Pancreas (tissue), 10 donors: ENCODE measurements around the gene CALML3. TPM values are rescaled to one million over a fixed set of nuclear protein-coding genes. Genes with fewer than 3 reads are reported as not detected.

Experiments
- ATAC-seq, 4 donors: fragments of 200-7000 bp; cut with Tn5 transposase; one replicate each; pipeline versions ENCODE4 v1.8.0 to v1.9.1; 2020; ENCODE audit warnings: mild to moderate bottlenecking in 4 of 4, moderate library complexity in 4 of 4
- DNase-seq, 6 donors: peaks; one replicate each; pipeline ENCODE4 v3.0.0-alpha.2; 2020
- FAIRE-seq: peaks from 2 replicates; lab custom pipeline; 2012; peaks lifted over from hg19 to GRCh38; lab: Jason Lieb, UNC
- H3K27ac ChIP-seq, 4 donors: fragments of 200-600 bp; sonication (generic); 1 replicate in 3 of 4; 2 replicates in 1 of 4; pipeline versions ENCODE4 v1.5.0 to v1.8.0; 2020
- H3K27me3 ChIP-seq, 4 donors: fragments of 200-600 bp; one replicate each; pipeline ENCODE4 v1.8.0; 2021
- H3K36me3 ChIP-seq, 3 donors: fragments of 200-600 bp; sonication (generic) in 1 of 3; one replicate each; pipeline versions ENCODE4 v1.5.0 to v1.8.0; 2020 to 2021
- H3K4me1 ChIP-seq, 3 donors: fragments of 200-600 bp; one replicate each; pipeline ENCODE4 v1.8.0; 2021
- H3K4me3 ChIP-seq, 4 donors: fragments of 200-600 bp; sonication (generic) in 2 of 4; one replicate each; pipeline versions ENCODE4 v1.5.0 to v1.8.0; 2020 to 2021
- H3K9me3 ChIP-seq, 4 donors: fragments of 200-600 bp; one replicate each; pipeline ENCODE4 v1.8.0; 2021
- CTCF ChIP-seq, 4 donors: fragments of 200-600 bp; sonication (generic) in 3 of 4; IDR thresholded peaks; one replicate each; pipeline versions ENCODE4 v1.5.0 to v1.8.0; 2021; ENCODE audit warnings: antibody characterized with exemption in 4 of 4
- WGBS, 2 donors: extraction: QIAGEN DNeasy Blood & Tissue Kit; methylation state at CpG; one replicate each; pipeline ENCODE4 v1.1.7; 2013; 5-methylcytosine and 5-hydroxymethylcytosine counted together
- intact Hi-C, 3 donors: fragments of 100-400 bp; cut with DNase I; formaldehyde crosslinking; loops; one replicate each; pipeline versions ENCODE4 v1.11.1 to v1.14.2; 2022
- polyA plus RNA-seq, 2 donors: library from polyadenylated mRNA; stranded (reverse); fragments of 200-250 nt; gene quantifications; one replicate each; pipeline ENCODE4 v1.2.3, GENCODE V29; 2013
- total RNA-seq, 6 donors: library from RNA; stranded (reverse); fragmentation: NEBNext Ultra II Directional in 4 of 6; extraction: Animal tissue kit (Norgen Biotek cat#: 25700) in 4 of 6; gene quantifications; one replicate each; pipeline versions ENCODE4 v1.2.1 to v1.2.4, GENCODE V29; 2021 to 2023
- donor health status: healthy with polysubstance abuse.
- donor health status: DM: no; HTN: no; CAD: no; lungs with moderate emphysema.
- donor health status: DM: no; HTN: no; CAD: no.
- donor health status: control.
- donor health status: control.
- donor health status: Bipolar disorder and iron deficiency.
- donor health status: DM: yes; HTN: yes; CAD: no.
- donor health status: DM: no; HTN: no; CAD: no.
- donor health status: DM: no; HTN: no; CAD: no.
- donor health status: DM: yes; HTN: yes; CAD: no.

CALML3 gene
- total and polyA plus RNA-seq, 8 donors: 0.05 to 0.08 TPM; not detected in 6

- ATAC-seq: no peak
- Histone ChIP-seq H3K4me1 (peaks cover 2 to 16% (median 12%) of the 10 kb centered on the region in 3 donors), H3K4me3 (no peak overlapping the region), H3K27ac (no peak overlapping the region), H3K36me3 (no peaks in the 10 kb centered on the region), H3K9me3 (no peaks in the 10 kb centered on the region), H3K27me3 (no peaks in the 10 kb centered on the region)
- FAIRE-seq: no peak
- DNase-seq: peak in 1 of 6 donors; percentile 30
- WGBS, 2 donors: 88 to 91% methylated on average over 23 of the region's 23 CpGs
- no peak for TF ChIP-seq CTCF (IDR thresholded peaks at IDR 0.05)
- intact Hi-C loops: no loop called here
Measured at GRCh38 chr10:5552376-5553321, 27.9 kb downstream of the CALML3 start.

- Histone ChIP-seq H3K9me3 (no peaks in the 10 kb centered on the region), H3K36me3 (no peaks in the 10 kb centered on the region), H3K27ac (no peak overlapping the region), H3K4me1 (peaks cover 0 to 7% (median 5%) of the 10 kb centered on the region in 3 donors), H3K27me3 (no peaks in the 10 kb centered on the region), H3K4me3 (no peak overlapping the region)
- no peak for ATAC-seq
- FAIRE-seq: no peak
- intact Hi-C loops: no loop called here
- DNase-seq: peak in 2 of 6 donors; percentile 46 to 54
- TF ChIP-seq CTCF (IDR thresholded peaks at IDR 0.05): no peak
- WGBS, 2 donors: 86 to 88% methylated on average over 17 of the region's 17 CpGs
Measured at GRCh38 chr10:5553400-5554170, 28.8 kb downstream of the CALML3 start.

- H3K9me3 ChIP-seq: no peaks in the 10 kb centered on the region
- peaks cover 0 to 6% (median 4%) of the 10 kb centered on the region in 3 donors for H3K4me1 ChIP-seq
- intact Hi-C loops: no loop called here
- WGBS, 2 donors: 91 to 95% methylated on average over 19 of the region's 19 CpGs
- ATAC-seq: no peak
- no peaks in the 10 kb centered on the region for H3K36me3 ChIP-seq
- H3K4me3 ChIP-seq: no peak overlapping the region
- no peak overlapping the region for H3K27ac ChIP-seq
- no peak for TF ChIP-seq CTCF (IDR thresholded peaks at IDR 0.05)
- no peak for FAIRE-seq
- H3K27me3 ChIP-seq: no peaks in the 10 kb centered on the region
- peak in 2 of 6 donors; percentile 41 to 48 for DNase-seq
Measured at GRCh38 chr10:5555021-5555510, 30.3 kb downstream of the CALML3 start.

GRCh38 chr10:5555881-5556280, 31.1 kb downstream of the CALML3 start:
- no peaks in the 10 kb centered on the region for H3K9me3 ChIP-seq
- ATAC-seq (no peak), FAIRE-seq (no peak), DNase-seq (peak in 1 of 6 donors; percentile 16)
- no peaks in the 10 kb centered on the region for H3K36me3 ChIP-seq
- H3K27ac ChIP-seq: no peak overlapping the region
- H3K4me1 ChIP-seq: peaks cover 0 to 6% (median 4%) of the 10 kb centered on the region in 3 donors
- no peaks in the 10 kb centered on the region for H3K27me3 ChIP-seq
- no peak overlapping the region for H3K4me3 ChIP-seq
- 91 to 92% methylated on average over 5 of the region's 5 CpGs for WGBS, 2 donors
- no peak for TF ChIP-seq CTCF (IDR thresholded peaks at IDR 0.05)
- intact Hi-C loops: no loop called here
